Eye (tissue), 1 donor: ENCODE data around the gene DCTD.
A peak's percentile ranks its signal among the peaks of the same experiment; 100 is the strongest.
"Not testable (repeated sequence)": the region's sequence is repeated elsewhere in the genome, so short reads cannot be mapped to it uniquely, and the experiment has no call there.

Source experiments
- DNase-seq: peaks from one replicate; pipeline ENCODE4 v3.0.0-alpha.2; 2015

The DCTD gene

DNA sequence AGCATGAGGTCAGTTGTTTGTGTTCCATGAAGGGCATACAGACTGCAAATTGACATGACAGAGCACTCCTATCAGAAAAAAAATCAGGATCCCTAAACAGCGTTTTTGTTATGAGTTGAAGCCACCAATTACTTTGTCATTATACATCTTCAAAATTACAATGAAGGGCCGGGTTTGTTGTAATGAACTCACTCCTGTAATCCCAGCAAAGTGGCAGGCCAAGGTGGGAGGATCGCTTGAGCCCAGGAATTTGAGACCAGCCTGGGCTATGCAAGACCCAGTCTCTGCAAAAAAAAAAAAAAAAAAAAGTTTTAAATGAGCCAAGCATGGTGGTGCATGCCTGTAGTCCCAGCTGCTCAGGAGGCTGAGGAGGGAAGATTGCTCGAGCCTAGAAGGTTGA, 3.5 kb upstream of the DCTD start:
- no peak for DNase-seq

DNA sequence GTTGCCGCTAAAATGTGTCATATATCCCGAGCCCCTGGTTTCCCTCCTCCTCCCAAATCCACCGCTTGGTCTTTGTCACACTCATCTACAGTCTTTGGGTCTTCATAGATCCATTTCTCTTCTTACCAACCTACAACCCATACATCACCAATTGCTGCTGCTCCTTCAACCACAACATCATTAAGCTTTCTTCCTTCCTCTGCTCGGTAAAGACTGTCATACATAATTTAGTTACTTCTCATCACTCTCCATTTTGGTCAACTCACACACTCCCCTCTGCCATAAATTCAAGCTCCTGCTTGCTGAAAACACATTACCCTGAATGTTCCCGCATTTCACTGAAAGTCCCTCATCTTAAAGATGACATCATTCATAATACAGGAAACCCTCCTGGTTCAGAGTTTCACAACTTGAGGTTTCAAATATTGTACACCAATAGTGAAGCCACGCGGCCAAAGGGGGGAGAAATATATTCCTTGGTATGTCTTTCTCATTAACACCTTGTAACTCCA, 1.7 kb upstream of the DCTD start:
- DNase-seq = no peak

DNA sequence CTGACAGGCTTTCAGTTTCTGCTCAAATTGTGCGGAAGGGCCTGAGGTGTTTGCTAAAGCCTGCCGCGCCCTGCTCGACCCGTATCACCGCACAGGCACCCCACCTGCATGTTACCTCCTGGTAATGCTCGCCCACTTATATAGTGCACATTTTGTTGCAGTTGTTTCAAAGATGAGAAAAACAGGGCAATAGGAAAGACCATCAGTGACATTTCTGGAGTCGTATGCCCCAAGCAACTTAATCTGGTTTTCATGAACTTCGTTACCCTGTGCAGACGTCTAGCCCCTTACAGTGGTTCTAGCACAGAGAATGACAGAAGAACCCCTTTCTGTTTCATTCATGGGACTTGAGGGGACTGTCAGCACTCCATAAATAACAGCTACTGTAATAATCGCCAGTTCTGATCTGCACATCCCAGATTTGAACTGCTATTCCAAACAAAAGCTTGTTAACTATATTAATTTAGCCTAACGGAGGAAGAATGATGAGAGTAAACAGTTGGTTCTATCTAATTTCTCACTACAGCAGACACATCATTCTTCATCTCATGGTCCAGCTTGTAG, 940 bp upstream of the DCTD start:
- DNase-seq = no peak

DNA sequence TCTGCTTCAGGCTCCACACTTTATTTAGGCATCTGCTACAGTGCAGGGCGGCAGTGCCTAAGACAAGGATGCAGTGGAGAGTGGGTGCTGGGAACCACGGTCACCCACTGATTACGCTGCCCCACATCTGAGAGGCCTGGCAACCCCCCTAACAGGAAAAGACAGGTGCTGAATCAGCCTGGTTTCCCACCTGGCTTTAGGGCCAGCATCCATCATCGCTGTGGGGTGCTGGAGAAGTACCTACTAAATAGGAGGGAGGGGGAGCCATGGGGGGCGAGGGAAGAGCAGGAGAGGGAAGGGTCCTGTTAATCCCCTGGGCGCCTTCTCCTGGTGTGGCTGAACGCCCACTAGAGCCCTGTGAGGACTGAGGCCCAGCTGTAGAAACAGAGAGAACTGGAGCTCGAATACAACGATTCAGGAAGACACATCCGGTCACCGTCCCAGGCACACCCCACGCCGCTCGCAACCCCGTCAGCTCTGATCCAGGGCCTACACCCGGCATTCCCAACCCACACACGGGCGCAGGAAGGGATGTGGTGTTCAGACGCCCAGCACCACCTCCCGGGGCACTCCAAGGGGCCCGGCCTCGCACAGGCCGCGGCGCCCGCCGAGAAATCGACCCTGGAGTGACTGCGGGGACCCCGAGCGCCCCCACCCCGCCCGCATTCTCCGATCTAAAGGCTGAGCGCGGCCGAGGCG, 554 bp downstream of the DCTD start:
- DNase-seq = peak; percentile 82

DNA sequence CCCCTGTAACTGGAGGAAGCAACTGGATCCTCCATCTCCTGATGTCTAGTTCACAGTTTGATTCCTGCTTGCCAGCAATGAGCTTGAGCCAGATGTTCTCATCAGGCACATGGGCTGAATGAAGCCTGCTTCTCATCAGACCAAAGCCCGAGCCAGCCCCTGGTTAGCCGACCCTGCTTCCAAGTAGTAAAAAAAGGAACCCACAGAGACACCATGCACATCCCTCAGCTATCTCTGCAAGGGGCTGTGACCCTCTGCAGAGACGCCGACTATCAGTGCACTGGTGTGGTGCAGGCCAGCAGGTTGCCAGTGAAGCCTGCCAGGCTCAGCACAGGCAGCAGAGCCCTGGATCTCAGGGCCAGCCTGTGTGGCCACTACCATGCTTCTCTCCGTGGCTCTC, 2.8 kb downstream of the DCTD start:
- no peak for DNase-seq

DNA sequence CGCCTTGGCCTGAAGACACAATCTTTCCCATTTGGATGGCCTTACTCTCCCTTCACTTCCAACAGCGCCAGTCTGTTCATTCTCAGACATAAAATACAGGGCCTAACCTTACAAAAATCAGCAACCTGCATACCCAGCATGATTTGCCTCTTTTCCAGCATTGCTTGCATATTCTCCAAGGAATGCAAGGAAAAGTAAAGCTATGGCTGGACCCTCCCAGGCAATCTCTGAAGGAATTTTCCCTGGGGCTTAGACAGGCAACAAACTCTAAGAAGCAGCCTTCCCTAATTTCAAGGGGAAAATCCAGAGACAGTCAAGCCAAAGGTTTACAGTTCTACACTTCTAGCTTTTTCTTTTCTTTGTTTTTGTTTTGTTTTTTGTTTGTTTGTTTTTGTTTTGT, 3.6 kb downstream of the DCTD start:
- DNase-seq = no peak

DNA sequence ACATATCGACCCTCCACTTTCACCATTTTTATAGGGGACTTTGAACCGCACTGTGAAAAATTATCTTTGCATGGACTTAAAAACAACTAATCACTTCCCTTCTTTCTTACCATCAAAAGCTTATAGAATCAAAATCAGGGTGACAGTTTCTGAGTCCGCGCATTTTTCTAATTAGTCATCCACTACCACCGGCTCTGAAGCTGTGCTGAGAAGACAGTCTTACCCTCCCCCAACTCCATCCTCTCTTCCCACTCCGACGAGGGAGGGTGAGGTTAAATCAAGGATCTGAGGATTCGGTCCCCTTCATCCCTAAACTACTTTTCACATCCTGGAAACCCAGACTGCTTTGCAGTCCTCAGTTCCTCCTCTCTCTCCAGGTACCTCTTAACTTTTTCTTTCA, 4.2 kb downstream of the DCTD start:
- DNase-seq = no peak

DNA sequence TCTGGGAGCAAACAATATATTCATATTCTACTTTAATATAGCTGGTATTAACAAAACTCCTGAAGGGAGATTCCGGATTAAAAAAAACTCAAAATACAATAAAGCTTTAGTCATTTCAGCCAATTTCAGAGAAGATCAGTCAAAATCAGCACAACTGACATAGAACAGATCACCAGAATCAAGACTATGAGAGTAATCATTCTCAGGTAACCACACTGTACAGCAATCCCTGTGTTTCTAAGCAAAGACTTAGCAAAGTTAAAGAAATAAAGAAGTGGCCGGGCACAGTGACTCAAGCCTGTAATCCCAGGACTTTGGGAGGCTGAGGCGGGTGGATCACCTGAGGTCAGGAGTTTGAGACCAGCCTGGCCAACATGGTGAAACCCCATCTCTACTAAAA, 9.1 kb downstream of the DCTD start:
- DNase-seq = no peak

DNA sequence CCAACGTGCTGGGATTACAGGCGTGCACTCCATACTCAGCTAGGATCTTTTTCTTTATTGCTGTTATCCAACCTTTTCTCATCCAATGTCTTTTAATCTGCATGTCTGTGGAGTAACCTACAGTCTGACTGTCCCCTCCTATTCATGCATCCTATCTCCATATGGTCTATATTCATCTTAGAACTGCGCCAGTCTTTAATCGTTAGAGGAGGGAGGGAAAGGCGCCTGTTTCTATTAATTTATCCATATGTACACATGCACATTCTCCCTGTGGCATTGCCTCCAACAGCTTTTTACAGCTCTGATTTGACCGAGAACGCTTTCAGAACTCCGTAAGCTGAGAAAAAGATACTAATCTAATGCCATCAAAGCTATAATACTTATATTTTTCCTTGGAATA, 9.8 kb downstream of the DCTD start:
- no peak for DNase-seq

DNA sequence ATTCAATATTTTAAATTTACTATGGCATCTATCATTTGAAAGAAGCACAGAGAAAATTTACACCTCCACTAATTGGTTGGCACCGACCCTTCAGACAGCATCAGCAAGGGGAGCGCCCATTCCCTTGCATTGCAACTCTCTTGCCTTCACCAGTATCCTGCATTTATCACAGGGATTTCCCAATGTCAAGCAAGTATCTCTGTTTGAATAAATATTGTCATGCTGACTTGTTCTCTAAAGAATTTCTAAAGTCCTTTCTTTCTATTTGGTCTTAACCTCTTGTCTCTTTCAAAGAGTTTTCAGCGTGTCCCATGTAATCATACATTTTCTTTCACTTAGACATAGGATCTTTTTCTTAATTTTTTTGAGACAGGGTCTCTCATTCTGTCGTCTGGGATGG, 10.4 kb downstream of the DCTD start:
- no peak for DNase-seq

DNA sequence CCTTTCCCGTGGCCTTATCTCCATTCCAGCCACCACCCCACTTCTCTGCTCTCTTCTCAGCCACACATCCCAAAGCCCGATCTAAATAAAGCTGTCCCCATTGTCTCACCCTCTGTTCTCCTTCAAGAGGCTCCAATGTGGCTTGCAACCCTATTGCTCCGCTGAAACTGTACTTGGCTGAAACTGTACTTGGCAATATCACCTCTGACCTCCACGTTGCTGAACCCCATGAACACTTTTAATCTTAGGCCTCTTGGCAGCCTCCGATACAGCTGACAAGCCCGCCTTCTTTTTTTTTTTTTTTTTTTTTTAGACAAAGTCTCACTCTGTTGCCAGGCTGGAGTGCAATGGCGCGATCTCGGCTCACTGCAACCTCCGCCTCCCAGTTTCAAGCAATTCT, 12.1 kb downstream of the DCTD start:
- no peak for DNase-seq

DNA sequence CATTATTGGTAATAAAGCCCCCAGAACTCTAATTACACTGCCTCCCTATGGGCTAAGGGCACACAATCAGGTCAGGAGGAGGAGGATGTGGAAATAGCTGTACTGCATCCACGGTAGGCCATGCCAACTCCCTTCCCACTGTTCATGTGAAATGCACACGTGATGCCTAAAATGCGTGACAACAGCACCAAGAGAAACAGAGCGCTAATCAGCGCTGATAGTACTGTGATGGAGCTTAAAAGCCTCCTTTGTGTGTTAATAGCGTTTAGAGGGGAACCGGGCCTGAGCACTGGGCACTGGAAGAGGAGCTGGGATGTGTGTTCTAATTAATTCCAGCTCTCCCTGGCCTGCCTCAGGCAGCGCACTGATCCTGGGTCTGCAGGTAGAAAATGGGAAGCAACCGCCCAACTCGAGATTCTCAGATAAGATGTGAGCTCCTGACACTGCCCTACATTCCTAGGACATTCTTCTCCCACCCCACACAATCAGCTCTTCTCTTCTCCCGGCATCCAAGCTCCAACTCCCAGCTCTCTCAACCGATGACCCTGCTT, 12.9 kb downstream of the DCTD start:
- DNase-seq = peak; percentile 75

DNA sequence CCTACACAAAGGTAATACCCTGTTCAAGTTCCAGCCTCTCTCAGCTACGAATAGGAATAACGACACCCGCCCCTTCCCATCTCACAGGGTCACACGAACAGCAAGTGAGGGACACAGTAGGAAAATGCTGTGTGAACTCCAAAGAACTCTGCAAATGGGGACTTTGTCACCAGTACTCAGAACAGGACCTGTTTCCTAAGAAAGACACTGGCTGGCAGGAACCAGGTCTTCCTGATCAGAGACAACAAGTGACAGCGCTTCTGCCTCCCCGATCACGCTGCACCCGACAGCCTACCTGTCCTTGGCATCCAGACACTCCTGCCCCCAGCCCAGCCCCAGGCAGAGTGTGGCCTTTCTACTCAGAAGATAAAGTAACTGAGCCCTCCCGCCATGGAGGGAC, 14.2 kb downstream of the DCTD start:
- no peak for DNase-seq

DNA sequence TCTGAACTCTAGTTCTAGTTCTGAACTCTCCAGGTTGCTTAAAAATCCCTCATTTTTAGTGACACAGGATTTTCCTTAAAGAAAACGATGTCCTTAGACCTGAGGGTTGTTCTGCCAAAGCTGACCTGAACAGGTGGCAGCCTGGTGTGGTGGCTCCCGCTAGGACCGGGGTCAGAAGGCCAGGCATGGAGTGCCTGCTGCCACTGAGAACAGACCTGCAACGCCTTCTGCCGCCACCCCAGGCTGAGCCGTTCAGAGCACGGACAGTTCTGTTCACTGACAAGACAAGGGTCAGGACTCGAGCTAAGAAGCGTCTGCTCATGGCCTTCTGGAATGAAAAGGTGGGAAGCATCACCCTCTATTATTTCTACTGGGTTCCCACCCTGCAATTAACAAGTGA, 15.8 kb downstream of the DCTD start:
- no peak for DNase-seq

DNA sequence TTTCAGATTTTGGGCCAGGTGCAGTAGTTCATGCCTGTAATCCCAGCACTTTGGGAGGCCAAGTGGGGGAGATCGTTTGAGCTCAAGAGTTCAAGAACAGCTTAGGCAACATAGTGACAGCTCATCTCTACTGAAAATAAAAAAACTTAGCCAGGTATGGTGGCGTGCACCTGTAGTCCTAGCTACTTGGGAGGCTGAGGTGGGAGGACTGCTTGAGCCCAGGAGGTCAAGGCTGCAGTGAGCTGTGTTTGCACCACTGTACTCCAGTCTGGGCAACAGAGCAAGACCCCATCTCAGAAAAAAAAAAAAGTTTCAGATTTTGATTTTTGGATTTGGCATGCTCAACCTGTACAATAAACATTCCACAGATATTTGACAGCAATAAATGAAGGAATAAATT, 17.2 kb downstream of the DCTD start:
- DNase-seq = not testable (repeated sequence)

DNA sequence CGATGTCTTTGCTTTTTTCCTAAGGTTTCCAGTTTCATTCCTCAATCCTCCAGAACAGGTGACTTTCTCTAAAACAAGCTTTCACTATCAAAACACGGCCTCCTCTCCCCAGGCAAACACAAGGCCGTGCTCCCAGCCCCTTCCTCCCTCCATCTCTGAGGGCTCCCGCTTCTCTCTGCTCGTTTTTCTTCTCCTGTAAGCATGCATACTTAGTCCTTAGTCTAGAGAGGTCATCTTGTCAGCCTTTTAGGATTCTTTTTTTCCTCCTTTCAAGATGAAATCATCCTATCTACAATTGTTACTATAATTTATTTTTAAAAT, 18.7 kb downstream of the DCTD start:
- no peak for DNase-seq

DNA sequence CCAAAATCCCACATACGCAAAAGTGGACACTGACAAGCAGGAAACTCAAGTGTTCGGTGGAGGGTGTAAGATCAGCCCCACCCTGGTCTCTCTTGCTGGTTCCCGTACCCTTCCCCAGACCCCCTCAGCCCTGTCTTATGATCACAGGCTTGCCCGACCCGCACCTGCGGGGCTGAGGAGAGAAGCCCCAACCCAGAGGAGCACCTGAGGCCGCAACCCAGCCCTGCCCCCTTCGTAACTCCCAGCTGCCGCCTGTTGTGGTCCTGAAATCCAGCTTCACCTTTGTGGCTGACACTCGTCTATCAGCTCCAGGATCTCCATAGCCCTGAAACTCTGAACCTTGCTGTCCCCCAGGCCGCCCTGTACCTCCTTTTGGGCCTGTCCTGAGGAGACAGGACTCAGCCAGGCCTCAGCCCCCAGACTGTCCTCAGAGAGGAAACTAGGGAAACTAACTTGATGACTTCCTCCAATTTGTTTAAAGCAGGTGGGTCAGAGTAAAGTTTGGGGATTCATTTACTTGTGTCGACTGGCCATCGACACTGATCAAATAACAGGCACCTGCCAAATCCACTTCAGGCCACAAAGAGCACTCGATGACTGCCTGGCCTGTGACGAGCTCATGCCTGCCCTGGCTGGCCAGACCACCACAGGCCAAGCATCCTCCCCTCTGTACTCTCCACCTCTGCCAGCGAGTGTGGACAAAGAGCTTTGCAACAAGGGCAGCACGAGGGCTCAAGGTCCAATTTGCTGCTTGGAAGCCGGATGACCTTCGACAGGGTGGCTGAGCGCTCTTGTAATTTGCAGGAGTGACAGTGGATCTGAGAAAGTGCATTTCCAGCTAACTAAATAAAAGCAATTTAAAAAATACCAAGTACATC, 19.3 kb downstream of the DCTD start:
- DNase-seq = no peak

DNA sequence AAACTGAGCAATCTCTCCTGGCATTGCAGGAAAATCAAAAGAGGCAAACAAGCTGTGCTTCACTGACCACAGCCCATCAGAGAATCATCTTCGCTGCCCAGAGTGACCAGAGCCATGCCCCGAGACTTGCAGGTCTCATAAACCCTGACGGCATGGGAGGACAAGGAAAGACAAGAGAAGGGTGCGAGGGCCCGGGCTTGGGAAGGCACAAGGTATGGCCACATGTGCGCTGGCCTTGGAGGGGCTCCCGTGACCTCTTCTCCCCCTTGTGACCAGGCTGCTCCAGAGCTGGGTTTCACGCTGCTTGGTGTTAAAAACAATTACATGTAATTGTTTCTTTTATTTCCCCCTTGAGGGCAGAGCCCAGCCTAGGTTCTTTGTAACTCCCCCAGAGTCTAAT, 20.8 kb downstream of the DCTD start:
- no peak for DNase-seq

DNA sequence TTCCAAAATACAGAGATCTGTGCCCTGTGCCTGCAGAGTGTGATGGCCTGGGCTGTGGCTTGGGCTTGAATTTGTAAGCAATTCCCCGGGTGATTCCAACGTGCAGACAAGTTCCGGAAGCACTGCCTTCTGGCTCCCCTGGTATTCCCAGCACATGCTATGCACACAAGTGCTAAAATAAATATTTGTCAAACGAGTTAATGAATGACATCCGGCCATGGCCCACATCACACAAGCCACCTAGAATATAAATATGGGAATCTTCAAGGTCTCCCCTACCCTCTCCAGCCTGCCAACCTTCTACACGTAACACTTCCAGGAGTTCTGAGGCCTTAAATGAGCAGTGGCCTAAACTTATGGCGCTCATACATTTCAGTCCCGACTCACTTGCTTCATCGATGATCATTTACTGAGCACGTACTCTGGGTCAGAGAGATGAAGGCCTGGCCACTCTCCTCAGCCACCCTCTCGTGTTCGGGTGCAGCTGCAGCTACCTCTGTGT, 21.3 kb downstream of the DCTD start:
- DNase-seq = no peak

DNA sequence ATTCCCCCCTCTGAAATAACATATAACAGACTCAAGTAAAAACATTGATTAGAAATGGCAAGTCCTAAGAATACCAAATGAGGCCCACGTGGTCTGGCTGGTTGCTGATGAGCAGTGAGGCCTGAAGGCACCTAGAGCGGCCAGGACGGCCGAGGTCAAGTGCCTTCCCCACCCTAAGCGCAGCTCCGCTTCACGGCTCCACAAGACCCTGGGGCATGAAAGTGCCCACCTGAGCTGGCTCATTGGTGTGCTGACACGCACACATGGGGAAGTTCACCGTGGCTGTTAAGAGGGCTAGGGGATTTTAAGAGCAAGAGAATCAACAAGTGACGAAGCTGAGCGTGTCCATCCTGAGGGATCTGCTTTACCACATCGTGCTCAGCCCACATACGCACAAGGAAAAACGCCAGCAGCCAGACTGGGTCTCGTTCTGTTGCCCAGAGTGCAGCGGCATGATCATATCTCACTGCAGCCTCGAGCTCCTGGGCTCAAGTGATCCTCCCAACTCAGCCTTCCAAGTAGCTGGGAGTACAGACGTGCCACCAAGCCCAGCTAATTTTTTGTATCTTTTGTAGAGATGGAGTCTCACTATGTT, 22.4 kb downstream of the DCTD start:
- DNase-seq = no peak

DNA sequence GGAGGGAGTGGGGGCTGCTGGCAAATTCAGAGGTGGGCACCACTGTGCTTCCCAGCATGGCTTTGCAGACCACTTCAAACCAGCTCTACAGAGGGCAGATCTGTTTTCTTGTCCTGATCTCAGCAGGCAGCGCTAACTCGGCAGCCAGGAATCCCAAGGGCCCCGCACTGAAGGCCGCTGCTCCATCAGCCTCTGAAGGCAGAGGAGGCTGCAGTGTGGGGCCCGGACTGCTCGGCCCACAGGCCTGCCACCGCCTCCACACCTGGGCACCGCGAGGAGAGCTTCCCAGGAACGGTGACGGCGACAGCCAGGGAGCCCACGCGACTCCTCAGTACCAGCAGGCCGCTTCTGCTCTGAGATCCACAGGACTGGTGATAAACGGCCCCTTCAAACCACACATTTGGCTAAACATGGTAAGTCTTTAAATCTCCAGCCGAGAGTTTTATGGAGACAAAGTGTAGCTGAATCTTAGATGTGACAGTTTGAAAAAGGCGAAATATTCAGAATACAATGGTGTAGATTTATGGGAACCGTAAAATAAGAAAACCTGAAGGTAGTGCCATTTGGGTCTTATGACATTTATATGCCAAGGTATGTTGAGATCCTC, 23.6 kb downstream of the DCTD start:
- DNase-seq = no peak

DNA sequence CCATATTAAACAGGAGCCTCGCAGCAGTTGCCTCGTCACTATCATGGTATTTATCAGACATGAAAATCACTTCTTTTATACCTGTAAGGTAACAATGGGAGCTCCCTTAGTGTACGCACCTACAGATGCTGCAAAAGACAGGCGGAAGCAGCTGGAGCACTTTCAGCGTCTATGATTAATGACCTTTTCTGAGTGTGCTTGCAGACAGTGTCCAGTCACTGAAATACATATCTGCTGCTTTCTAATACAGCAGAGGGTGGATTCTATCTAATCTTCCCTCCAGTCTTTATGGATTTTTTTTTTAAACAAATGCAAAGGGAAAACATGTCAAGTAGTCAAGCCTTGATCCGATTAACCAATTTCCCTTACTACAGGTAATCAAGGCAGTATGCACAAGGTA, 24.1 kb downstream of the DCTD start:
- no peak for DNase-seq

DNA sequence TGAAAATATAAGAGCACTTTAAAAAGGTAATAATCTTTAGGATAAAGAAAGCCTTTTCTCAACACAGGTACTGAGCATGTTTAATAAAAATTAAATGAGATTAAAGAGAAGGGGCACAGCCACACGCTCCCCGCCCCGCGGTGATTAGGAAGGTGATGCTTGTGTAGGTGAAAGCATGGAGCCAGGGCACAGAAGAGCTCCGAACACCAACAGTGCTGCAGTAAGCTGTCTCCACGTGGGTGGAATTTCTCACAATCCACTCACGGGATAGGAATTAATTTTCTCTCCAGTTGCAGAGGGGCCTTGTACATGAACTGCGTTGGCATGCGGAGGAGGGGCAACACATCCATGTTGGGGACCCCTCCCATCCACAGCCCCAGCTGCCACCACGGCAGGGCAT, 27.0 kb downstream of the DCTD start:
- DNase-seq = no peak
